H7 (cell line): ENCODE results near the gene SCN2B. TPM values are rescaled to one million over a fixed set of nuclear protein-coding genes. Genes with fewer than 3 reads are reported as not detected.

Experiments used
- DNase-seq: peaks from one replicate; pipeline ENCODE4 v3.0.0; 2012
- H3K27me3 ChIP-seq: 2 replicates; pipeline ENCODE4 v1.6.0; 2011; ENCODE audit warnings: mild to moderate bottlenecking, low read length; ENCODE audit not compliant: control insufficient read depth, insufficient read depth
- H3K36me3 ChIP-seq: replicated peaks from 2 replicates; pipeline ENCODE4 v1.5.1; 2011; ENCODE audit warnings: low read length; ENCODE audit not compliant: control insufficient read depth, insufficient read depth
- H3K4me3 ChIP-seq: 2 replicates; pipeline ENCODE4 v1.5.1; 2011; ENCODE audit warnings: low read depth, mild to moderate bottlenecking, control low read depth, low read length, moderate library complexity; ENCODE audit not compliant: insufficient read depth
- total RNA-seq: library from RNA; depleted of rRNA; stranded (reverse); fragments of >200 nt; shearing (Covaris generic); gene quantifications from 2 replicates; pipeline ENCODE4 v1.2.3, GENCODE V29; 2014

The SCN2B gene
- total RNA-seq, 1 experiment from 2014 or later, result 0.03 TPM

DNA sequence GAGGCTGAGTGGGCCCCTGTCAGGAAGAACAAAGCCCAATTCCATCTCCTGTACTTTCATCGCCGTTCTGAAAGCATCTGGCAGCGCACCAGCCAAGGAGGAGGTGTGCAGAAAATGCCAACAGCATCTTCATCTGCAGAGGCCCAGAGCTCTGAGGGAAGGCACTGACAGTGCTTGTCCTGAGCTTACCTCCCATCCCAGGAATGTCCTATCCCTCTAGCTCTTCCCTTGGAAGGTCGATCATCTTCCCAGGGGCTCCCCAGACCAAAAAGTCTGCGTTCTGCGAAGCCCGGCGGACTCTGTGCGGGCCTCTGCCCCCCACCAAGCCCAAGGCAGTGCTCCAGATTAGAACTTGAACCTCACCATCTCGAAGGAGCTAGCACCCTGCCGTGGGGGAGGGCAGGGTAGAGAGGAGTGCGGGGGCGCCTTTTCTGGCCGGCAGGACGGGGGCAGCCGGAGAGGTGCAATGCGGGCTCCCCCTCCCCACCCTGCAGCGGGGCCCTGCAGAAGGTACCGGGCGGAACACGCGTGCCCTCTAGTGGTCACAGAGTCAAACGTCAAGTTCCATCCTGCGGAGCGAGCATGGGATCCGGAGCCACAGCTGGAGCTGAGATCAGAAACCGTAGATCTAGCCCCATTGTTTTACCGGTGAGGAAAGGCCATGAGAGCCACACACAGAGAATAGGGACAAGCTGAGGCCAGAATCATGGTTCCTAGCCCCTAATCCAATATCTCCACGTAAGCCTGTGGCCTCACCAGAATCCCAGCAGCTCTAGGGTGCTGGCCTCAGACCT, 5.0 kb downstream of the SCN2B start:
- H3K36me3 ChIP-seq, result no peaks in the 10 kb centered on the region
- peak overlapping the region; percentile 30; the same call in 1 of the 2 replicates for H3K4me3 ChIP-seq
- peak; percentile 97 for DNase-seq
- peaks cover 74% of the 10 kb centered on the region for H3K27me3 ChIP-seq

DNA sequence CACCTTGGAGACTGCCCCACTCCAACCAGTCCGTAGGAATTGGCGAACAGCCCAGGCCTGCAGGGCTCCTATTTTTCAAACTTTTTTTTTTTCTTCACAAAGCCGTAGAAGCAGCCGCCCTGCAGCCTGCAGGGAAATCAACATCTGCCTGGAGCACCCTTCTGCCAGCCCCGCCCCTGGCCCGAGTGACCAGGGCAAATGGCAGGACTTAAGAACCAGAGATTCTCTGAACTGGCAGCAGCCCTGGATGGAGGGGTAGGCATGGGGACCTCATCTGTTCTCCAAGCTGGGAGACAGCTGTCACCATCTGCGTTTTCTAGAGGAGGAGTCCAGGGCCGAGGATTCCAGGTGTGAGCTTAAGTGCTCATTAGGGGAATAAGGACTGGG, 5.6 kb downstream of the SCN2B start:
- H3K27me3 ChIP-seq, result peaks cover 71% of the 10 kb centered on the region
- no peak for DNase-seq

DNA sequence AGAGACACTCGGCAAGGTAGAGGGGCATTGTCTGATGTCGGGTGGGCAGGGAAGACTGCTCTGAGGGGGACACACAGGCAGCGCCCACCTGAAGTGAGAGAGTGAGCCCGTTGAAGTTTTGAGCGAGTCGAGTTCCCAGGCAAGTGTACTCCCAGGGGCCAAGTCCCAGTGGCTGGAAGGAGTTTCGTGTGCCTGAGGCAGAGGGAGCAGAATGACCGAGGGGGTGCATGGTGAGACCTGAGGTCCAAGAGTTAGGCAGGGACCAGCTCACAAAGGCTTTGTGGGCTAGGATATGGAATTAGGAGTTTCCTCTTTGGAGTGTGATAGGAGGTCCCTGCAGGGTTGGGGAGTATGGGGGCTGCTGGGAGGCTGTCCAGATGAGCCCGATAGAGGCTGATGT, 6.2 kb downstream of the SCN2B start:
- Histone ChIP-seq H3K36me3 (no peaks in the 10 kb centered on the region), H3K27me3 (peaks cover 67% of the 10 kb centered on the region), H3K4me3 (no peak overlapping the region)
- DNase-seq, result no peak

More for the DNA sequence above, 5.6 kb downstream of the SCN2B start:
- Histone ChIP-seq H3K36me3 (no peaks in the 10 kb centered on the region), H3K4me3 (no peak overlapping the region; the same call in 1 of the 2 replicates)

DNA sequence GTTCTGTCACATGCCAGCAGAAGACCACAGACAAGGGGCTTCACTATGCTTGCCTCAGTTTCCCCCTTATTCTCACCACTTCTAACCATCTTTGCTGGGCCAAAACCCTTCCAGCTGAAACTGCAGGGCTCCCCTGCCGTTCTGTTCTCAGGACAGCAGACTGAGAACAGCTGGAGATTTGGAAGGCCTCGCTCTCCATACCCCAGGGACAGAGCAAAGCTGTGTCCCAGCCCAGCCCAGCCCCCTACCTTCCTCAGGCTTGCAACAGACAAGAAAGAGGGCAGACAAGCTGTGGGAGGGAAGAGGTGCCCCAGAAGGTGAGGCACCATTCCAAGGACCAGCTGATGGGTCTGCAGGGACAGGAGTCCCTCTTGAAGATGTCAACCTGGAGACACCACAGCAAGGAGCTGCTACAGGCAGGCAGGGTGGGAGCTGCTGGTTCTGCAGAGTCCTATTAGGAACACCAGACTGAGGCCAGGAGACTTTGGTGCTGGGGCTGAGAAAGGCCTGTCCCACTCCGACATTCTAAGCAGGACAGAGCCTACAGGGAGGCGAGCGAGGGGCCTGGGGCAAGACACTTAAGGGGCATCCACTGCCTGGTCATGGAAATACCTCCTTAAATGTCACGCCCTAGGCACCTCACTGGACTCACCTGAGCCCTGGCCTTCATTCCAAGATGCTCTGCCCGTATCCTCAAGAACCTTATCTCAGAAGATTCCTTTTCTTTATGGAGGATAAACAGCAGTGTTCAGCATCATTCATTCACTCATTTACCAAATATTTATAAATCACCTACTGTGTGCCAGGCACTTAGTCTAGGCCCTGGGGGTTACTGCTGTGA, 6.9 kb downstream of the SCN2B start:
- Histone ChIP-seq H3K36me3 (no peaks in the 10 kb centered on the region), H3K27me3 (peaks cover 60% of the 10 kb centered on the region), H3K4me3 (no peak overlapping the region)
- no peak for DNase-seq

DNA sequence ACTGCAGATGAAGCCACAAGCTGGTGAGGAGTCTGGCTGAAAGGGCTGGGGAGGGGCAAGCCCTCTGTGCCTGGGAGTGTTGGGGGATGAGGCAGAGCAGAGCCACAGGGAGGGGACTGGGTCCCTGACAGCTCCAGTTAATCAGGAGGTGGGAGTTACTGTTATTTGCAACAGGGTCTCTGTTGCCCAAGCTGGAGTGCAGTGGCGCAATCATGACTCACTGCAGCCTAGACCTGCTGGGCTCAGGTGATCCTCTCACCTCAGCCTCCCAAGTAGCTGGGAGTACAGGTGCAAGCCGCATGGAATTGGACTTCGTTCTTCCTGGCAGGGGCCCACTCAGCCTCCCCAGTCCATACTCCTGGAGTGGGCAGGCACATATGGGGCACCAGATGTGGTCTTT, 7.7 kb downstream of the SCN2B start:
- Histone ChIP-seq H3K36me3 (no peaks in the 10 kb centered on the region), H3K27me3 (peaks cover 53% of the 10 kb centered on the region), H3K4me3 (no peak overlapping the region)
- no peak for DNase-seq

DNA sequence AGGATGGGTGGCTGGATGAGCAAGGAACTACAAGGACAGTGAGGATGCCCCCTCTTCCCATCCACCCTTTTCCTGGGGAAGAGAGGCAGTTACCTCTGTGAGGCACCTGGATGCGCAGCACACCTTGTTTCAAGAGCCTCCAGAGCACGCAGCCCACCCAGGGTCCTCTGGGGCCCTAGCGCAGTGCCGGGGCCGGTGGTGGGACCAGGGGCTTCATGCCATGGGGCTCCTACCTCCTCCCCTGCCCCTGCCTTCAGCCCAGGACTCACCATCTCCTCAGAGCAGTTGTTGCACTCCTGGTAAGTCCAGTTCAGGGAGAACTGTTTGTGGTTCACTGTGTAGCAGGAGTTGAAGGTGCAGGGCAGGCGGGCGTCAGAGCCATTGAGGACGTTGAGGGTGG, 8.1 kb downstream of the SCN2B start:
- Histone ChIP-seq H3K36me3 (no peaks in the 10 kb centered on the region), H3K27me3 (peaks cover 52% of the 10 kb centered on the region), H3K4me3 (no peak overlapping the region)
- DNase-seq, result no peak

DNA sequence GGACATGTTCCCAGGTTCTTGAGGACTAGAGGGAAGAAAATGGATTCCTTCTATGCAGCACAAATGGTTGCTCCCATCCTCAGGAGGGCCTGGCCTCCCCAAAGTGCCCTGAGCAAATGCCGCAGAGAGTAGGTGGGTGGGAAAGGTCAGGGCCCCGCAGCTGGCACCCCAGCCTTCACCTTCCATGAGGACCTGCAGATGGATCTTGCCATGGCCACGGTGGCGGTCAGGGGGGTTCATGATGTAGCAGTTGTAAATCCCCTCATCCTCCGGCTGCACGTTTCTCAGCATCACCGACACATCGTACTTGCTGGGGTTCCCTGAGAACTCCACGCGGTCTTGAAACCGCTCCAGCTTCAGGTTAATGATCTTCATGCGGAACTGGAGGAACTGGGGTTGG, 8.5 kb downstream of the SCN2B start:
- Histone ChIP-seq H3K27me3 (peaks cover 50% of the 10 kb centered on the region), H3K4me3 (no peak overlapping the region), H3K36me3 (no peaks in the 10 kb centered on the region)
- DNase-seq, result no peak

DNA sequence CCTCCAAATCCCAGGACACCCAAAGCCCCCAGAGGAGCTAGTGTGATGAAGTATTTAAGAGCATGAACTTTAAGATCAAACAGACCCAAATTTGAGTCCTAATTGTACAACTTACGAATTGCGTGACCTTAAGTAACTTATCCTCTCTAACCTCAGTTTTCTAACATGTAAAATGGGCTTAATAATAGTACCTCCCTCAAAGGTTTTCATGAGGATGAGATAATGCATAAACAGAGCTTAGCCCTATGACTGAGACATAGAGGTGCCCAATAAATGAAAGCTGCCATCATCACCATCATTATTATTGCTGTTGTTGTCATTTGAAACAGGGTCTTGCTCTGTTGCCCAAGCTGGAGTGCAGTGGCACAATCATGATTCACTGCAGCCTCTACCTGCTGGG, 9.2 kb downstream of the SCN2B start:
- Histone ChIP-seq H3K4me3 (no peak overlapping the region), H3K27me3 (peaks cover 50% of the 10 kb centered on the region), H3K36me3 (no peaks in the 10 kb centered on the region)
- no peak for DNase-seq

DNA sequence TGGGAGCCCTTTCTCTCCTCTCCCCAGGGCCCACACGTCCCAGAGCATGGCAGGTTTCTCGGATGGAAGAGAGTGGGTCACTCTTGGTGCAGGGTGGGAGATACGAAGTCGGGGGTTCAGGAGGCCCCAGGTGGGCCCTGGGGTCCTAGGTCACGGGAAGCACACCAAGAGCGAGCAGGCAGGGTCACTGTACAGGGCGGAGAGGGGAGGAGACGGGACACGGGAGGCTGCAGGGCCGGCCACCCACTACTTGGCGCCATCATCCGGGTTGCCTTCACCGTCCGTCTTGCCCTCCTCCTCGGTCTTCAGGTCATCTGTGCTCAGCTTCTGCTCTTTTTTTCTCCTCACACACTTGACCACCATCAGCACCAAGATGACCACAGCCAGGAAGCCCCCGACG, 9.8 kb downstream of the SCN2B start:
- Histone ChIP-seq H3K4me3 (no peak overlapping the region), H3K36me3 (no peaks in the 10 kb centered on the region), H3K27me3 (peaks cover 47% of the 10 kb centered on the region)
- DNase-seq, result no peak

DNA sequence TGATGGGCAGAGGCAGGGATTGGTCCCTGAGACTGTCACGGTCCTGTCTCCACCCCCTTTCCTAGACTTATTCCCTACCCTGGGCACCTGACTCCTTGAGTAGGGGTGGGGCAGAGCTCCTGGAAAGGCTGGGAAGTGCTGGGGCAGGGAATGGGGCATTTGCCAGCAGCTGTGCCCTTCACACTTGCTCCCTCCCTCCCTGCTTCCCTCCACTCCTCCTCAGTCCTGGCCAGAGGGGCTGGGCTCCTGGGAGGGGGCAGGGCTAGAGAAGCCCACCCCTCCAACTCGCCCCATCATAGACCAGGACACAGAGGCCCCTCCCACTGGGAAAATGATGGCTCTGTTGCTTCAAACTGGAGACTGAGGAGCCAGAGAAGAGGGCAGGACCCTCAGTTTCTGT, 11.6 kb downstream of the SCN2B start:
- H3K27me3 ChIP-seq, result peaks cover 35% of the 10 kb centered on the region
- DNase-seq, result peak; percentile 69

DNA sequence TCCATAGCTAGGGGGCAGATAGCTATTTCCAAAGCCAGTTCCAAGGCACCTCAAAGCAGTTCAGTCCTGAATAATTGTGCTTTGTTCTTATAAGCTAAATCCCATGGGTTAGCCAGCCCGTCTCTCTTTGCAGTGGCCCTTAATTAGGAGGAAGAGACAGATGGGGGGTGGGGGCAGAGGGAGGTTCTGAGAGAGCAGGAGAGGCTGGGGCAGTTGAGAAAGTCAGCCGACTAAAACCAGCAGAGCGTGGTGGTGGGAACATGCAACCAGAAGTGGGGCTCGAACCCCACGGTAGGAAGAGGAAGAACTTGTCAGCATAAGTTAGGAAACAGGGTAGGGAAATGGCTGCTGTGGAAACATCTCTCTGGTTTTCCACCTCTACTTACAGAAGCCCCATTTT, 12.9 kb downstream of the SCN2B start:
- no peak overlapping the region for H3K4me3 ChIP-seq
- peaks cover 33% of the 10 kb centered on the region for H3K27me3 ChIP-seq
- H3K36me3 ChIP-seq, result no peaks in the 10 kb centered on the region
- no peak for DNase-seq

More for the DNA sequence above, 11.6 kb downstream of the SCN2B start:
- Histone ChIP-seq H3K36me3 (no peaks in the 10 kb centered on the region), H3K4me3 (no peak overlapping the region)

DNA sequence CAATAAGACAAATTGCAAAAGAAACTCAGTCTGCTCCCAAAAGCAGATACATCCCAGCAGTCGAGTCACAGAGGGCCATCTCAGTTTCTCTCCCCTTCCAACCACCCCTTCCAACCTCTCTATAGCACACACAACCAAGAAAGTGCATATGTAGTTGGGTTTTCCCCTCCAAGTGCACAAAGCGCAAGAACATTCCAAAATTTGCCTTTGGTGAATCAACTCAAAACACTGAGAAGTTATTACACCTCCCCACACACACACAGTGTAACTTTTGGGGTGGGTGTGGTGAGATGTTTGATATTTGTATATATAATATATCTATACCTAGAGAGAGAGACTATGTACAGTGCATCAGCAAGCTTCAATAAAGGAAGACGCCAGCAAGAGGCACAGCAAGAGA, 13.6 kb downstream of the SCN2B start:
- Histone ChIP-seq H3K4me3 (no peak overlapping the region), H3K27me3 (peaks cover 35% of the 10 kb centered on the region)

DNA sequence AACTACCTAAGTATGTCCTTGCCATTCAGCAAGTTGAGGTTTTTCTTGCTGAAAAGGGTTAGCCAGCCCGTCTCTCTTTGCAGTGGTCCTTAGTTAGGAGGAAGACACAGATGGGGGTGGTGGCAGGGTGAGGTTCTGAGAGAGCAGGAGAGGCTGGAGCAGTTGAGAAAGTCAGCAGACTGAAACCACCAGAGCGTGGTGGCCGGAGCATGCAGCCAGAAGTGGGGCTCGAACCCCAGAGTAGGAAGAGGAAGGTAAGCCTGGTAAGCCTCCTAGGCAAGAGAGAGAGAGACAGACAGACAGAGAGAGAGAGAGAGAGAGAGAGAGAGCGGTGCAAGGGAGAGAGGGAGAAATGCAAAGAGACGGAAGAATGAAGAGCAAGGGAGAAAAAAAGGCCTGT, 14.7 kb downstream of the SCN2B start:
- no peak for DNase-seq
- Histone ChIP-seq H3K36me3 (no peaks in the 10 kb centered on the region), H3K27me3 (peaks cover 43% of the 10 kb centered on the region), H3K4me3 (no peak overlapping the region)

More for the DNA sequence above, 13.6 kb downstream of the SCN2B start:
- no peak for DNase-seq
- H3K36me3 ChIP-seq, result no peaks in the 10 kb centered on the region

DNA sequence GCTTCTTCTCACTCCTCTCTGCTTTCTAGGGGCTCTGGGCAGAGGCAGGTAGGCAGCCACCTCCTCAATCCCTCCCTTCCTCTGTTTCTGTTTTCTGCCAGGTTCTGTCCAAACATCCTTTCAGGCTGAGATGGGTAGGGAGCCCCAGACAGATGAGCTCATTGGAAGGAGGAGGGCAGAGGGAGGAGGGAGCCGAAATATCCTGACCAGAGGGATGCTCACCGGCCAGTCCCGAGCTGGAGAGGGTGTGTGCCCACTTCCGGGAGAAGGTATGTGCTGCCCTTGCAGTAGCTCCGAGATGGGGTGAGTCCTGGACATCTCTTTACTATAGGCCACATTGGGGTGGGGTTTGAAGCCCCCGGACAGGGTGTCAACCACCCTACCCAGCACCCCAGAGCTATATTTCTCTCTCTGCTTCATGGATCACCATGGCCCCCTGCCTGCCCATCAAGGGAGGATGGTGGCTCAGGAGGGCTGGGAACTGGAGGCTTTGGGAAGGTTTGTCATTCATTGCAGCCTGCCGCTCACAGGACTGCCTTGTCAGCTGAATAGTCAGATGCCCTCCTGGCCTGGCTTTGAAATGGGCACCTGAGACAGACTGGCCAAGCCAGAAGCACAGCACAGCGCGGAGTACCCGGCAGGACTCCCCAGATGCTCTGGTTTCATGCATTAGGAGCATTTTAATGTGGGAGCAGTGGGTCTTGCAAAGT, 19.1 kb downstream of the SCN2B start:
- peak overlapping the region; percentile 18; the same call in 1 of the 2 replicates for H3K4me3 ChIP-seq
- peak; percentile 57 for DNase-seq
- peaks cover 76% of the 10 kb centered on the region for H3K27me3 ChIP-seq
- H3K36me3 ChIP-seq, result no peaks in the 10 kb centered on the region
